NOMO-1 (cell line): Measurements from ENCODE around the gene TMPRSS13.

ENCODE experiments used
- DNase-seq, 2 experiments: peaks; one replicate each; lab custom pipeline; 2025; ENCODE audit not compliant: unreplicated experiment in 2 of 2; lab: John Stamatoyannopoulos, UW

Gene TMPRSS13

GRCh38 chr11:117860139-117860538, 69.1 kb downstream of the TMPRSS13 start:
- DNase-seq, result no peak

GRCh38 chr11:117859488-117860112, 69.6 kb downstream of the TMPRSS13 start:
- no peak for DNase-seq

- no peak for DNase-seq
Observed at GRCh38 chr11:117859061-117859460, 70.1 kb downstream of the TMPRSS13 start.

GRCh38 chr11:117857734-117858414, 71.3 kb downstream of the TMPRSS13 start:
- no peak for DNase-seq

GRCh38 chr11:117855912-117856651, 73.1 kb downstream of the TMPRSS13 start:
- no peak for DNase-seq

GRCh38 chr11:117855186-117855845, 73.9 kb downstream of the TMPRSS13 start:
- no peak for DNase-seq

- no peak for DNase-seq
Observed at GRCh38 chr11:117852309-117852708, 76.9 kb downstream of the TMPRSS13 start.

GRCh38 chr11:117851852-117852251, 77.3 kb downstream of the TMPRSS13 start:
- no peak for DNase-seq

GRCh38 chr11:117851106-117851505, 78.1 kb downstream of the TMPRSS13 start:
- DNase-seq, result no peak
